Activated effector memory CD4-positive, alpha-beta T cell treated with Interleukin-2 at 50 U/mL for 16 hours (primary cell): ENCODE measurements around the gene SERAC1.
A peak's percentile ranks its signal among the peaks of the same experiment; 100 is the strongest.

Experiments
- DNase-seq: peaks from one replicate; pipeline ENCODE4 v3.0.0-alpha.2; 2020

The SERAC1 gene

GRCh38 chr6:158072083-158072721, 95.9 kb downstream of the SERAC1 start:
- peak; percentile 43 for DNase-seq

DNA sequence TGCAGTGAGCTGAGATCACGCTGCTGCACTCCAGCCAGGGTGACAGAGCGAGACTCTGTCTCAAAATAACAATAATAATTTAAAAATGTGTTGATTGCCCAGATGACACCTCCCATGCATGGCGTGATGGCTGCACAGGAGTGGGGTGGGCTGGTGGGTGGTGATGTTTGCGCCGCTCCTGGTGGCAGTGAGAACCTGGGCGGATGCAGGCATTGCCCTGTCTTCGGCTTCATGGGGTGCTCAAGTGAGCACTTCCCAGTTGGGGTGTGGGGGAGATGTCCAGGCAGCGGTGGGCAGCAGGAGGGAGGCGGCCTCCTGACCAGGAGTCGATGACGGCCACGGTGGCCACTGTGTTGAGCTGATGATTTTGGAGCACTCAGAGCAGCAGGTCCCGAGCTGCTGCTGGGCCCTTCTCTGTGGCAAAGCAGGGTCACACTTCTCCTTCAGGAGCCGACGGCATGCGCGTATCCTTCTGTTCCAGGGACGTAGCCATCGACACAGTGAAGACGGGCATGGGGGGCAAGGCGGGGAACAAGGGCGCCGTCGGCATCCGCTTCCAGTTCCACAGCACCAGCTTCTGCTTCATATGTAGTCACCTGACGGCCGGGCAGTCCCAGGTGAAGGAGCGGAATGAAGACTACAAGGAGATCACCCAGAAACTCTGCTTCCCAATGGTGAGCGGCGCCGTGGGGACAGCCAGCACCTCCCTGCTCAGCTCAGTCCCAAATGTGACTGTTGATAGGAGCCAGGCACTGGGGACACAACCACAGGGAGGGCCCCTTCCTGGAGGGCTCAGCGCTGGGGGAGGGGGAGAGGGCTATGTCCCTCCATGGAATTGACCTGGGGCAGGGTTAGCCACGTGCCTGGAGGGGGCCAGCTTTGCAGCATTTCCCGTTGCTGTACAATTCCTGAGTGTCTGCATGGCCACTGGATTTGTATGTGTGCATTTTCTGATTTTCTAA, 96.7 kb downstream of the SERAC1 start:
- DNase-seq = no peak

DNA sequence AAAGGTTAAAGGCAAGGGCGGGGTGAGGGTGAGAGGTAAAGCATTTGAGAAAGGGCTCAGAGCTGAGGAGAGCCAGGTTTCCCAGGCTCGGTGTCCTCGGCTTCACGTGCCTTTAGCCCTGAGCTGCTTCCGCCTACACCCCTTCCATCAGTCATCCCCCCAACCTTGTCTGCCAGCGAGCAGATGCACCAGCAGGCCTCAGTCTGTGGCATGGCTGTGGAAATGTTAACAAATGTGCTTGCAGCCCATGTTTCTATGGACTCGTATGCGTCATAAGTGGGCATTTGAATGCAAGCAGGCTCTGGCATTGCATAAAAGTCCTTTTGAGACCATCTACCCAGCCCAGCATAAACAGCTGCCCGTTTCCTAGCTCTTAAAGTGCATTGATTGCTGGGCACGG, 97.5 kb downstream of the SERAC1 start:
- no peak for DNase-seq

DNA sequence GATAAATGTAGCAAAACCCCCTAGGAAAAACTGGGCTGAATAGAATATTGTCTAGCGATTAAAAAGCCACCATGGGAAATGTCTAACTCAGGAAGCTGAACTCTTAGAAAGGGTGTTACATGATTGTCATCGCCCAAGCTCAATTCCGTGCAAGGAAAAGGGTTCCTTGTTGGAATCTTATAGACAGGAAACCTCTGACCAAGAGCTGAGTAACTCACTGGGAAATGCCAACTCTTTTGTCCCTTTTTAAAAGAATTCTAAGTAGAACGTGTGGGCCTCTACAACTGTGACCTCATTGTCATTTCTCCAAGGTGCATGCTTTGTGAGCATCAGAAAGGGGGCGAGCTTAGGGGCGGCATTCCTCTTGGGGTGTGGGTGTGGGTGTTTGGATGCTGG, 98.3 kb downstream of the SERAC1 start:
- no peak for DNase-seq

- DNase-seq = no peak
Measured at GRCh38 chr6:158068893-158069799, 98.9 kb downstream of the SERAC1 start.

DNA sequence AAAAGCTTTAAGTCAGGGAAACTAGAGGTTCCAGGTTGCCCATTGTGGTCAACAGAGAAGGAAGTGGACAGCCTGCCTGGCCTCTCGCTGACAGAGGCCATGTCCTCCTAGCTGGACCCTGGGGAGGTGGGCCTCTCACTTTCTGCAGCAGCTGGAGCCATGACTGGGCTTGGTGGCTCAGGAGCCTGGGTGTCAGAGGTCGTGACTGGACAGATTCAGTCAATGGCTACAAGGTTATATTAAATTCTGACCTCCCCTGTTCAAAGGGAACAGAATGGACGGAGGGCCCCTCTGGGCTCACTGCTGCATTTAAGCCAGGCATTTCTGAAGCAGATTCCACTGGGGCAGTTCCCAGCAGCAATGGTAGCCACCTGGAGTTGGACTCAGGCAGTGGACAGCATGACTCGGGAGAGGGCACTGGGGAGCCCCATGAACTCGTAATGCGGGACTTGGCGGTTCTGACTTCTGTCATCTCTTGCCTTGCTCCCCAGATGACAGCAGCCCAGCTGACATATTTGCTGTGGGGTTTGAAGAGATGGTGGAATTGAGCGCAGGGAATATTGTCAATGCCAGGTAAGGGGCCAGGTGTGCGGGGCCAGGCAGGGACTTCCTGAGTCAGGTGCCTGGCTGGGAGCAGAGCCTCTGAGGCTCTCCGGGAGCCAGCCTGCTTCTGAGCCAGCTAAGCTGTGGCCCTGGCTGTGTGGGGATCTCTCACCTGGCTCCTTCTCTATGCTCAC, 99.7 kb downstream of the SERAC1 start:
- DNase-seq = no peak

- DNase-seq = no peak
Measured at GRCh38 chr6:158067436-158068015, 100.5 kb downstream of the SERAC1 start.

DNA sequence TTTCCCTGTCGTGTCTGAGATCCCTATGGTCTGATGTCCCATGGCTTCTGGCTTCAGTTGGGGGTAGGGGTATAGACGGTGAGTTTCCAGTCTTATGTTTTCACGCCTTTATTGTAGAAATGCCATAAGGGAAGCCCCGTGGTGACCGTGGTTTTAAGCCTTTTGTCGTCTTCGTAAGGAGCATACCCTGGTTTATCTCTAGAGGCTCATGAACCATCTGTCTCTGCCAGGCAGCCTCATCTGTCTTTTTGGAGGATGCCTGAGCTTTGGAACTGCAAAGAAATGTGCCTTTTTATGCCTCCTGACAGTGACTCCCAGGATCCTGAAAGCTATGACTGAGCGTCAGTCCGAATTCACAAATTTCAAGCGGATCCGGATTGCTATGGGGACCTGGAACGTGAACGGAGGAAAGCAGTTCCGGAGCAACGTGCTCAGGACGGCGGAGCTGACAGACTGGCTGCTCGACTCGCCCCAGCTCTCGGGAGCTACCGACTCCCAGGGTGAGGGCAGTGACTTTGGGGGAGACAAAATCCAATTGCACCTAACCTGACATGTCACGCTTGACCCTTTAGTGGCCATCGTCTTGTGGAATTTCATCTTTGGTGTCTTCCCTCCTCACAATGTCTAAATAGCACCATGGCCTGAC, 101.8 kb downstream of the SERAC1 start:
- DNase-seq = no peak

GRCh38 chr6:158064725-158065251, 103.3 kb downstream of the SERAC1 start:
- no peak for DNase-seq

GRCh38 chr6:158063736-158064135, 104.3 kb downstream of the SERAC1 start:
- DNase-seq = no peak

GRCh38 chr6:158061709-158062461, 106.2 kb downstream of the SERAC1 start:
- no peak for DNase-seq

DNA sequence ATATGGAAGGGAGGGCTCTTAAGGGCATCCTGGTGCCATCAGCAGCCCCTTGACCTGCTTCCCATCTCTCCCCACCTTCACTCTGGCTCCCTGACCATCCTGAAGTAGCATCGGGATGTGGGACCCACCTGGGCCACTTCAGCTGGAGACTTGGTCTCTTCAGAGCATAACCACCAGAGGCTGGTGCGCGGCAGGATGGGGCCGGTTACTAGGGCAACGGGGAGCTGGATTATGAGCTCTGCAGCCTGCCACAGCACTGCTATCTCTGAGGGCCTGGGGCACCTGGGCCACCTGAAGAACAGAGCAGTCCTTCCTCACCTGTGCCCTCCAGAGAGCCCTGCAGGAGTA, 106.7 kb downstream of the SERAC1 start:
- no peak for DNase-seq

DNA sequence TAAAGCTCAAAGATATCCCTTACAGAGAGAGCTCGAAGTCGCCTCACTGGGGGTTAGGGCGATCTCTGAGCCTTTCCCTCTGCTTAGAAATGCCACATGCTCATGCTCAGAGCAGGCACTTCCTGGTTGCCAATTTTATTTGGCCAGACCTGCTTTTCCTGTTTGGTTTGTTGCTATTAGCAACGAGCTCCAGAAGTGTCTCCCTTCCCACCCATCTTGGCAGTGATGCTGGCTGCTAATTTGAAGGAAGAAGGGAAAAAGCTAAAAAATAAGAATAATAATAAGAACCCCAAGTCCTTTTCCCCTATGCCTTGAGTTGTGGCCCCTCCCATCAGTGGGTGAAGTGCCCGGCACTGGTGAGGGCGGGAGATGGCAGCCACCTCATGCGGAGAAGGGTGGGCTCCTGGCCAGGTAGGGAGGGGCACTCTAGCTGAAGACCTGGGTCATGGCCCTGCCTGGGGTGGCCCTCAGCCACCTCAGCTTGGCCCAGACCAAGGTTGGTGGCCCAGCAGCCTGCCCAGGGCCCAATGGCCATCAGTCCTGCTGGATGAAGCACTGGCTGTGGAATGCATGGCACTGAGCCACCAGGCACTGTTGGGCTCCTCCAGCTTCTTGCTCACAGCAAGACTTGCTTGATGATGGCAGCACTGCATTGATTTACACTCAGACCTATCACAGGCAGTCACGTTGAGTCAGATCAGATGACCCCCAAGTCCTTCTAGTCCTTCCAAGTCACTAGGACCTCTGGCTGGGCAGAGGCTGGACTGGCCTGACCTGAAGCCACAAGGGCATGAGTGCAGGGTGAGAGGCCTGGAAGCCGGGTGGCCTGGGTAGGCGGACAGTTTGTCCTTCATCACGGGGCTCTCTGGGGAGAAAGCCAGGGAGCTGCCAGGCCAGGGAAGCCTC, 107.4 kb downstream of the SERAC1 start:
- DNase-seq = no peak
